DMS79 treated with DMSO at 0.1 percent for 48 hours (cell line): Measurements from ENCODE around the gene CLEC19A.
"Not testable (repeated sequence)": the region's sequence is repeated elsewhere in the genome, so short reads cannot be mapped to it uniquely, and the experiment has no call there.

ENCODE experiments used
- DNase-seq: peaks from one replicate; lab custom pipeline; 2025; lab: John Stamatoyannopoulos, UW

CLEC19A gene

GRCh38 chr16:19286827-19287226, 1.3 kb downstream of the CLEC19A start:
- no peak for DNase-seq

GRCh38 chr16:19287241-19287640, 1.7 kb downstream of the CLEC19A start:
- no peak for DNase-seq

- DNase-seq: no peak
Observed at GRCh38 chr16:19288872-19289799, 3.6 kb downstream of the CLEC19A start.

GRCh38 chr16:19289811-19290485, 4.4 kb downstream of the CLEC19A start:
- DNase-seq: peak; percentile 8

GRCh38 chr16:19290860-19291259, 5.3 kb downstream of the CLEC19A start:
- DNase-seq: no peak

GRCh38 chr16:19291475-19291874, 5.9 kb downstream of the CLEC19A start:
- no peak for DNase-seq

GRCh38 chr16:19292186-19292585, 6.7 kb downstream of the CLEC19A start:
- DNase-seq: no peak

- DNase-seq: no peak
Observed at GRCh38 chr16:19294156-19294649, 8.7 kb downstream of the CLEC19A start.

- no peak for DNase-seq
Observed at GRCh38 chr16:19295393-19295792, 9.9 kb downstream of the CLEC19A start.

- no peak for DNase-seq
Observed at GRCh38 chr16:19297454-19297853, 11.9 kb downstream of the CLEC19A start.

- DNase-seq: no peak
Observed at GRCh38 chr16:19299565-19299964, 14.0 kb downstream of the CLEC19A start.

GRCh38 chr16:19301931-19302330, 16.4 kb downstream of the CLEC19A start:
- DNase-seq: no peak

GRCh38 chr16:19304750-19305149, 19.2 kb downstream of the CLEC19A start:
- no peak for DNase-seq

- no peak for DNase-seq
Observed at GRCh38 chr16:19305443-19305842, 19.9 kb downstream of the CLEC19A start.

- DNase-seq: no peak
Observed at GRCh38 chr16:19307587-19308241, 22.2 kb downstream of the CLEC19A start.

- no peak for DNase-seq
Observed at GRCh38 chr16:19308392-19308791, 22.9 kb downstream of the CLEC19A start.

GRCh38 chr16:19309178-19309577, 23.6 kb downstream of the CLEC19A start:
- DNase-seq: no peak

GRCh38 chr16:19314718-19315425, 29.3 kb downstream of the CLEC19A start:
- DNase-seq: no peak

GRCh38 chr16:19315889-19316433, 30.4 kb downstream of the CLEC19A start:
- no peak for DNase-seq

- DNase-seq: no peak
Observed at GRCh38 chr16:19316846-19317245, 31.3 kb downstream of the CLEC19A start.

- not testable (repeated sequence) for DNase-seq
Observed at GRCh38 chr16:19321186-19321585, 35.7 kb downstream of the CLEC19A start.

- no peak for DNase-seq
Observed at GRCh38 chr16:19323596-19323995, 38.1 kb downstream of the CLEC19A start.
